HepG2 (cell line): ENCODE results near the gene BRI3BP. TPM values are rescaled to one million over a fixed set of nuclear protein-coding genes. Genes with fewer than 3 reads are reported as not detected.

Experiments
- AGO2 ChIP-seq: fragments of 200-400 bp; formaldehyde crosslinking; optimal IDR thresholded peaks from 2 replicates; pipeline ENCODE3; 2017; ENCODE audit warnings: mild to moderate bottlenecking, low read depth, low read length, moderate library complexity
- GTF3A ChIP-seq: sonication (generic); formaldehyde crosslinking; conservative IDR thresholded peaks from 2 replicates; pipeline ENCODE4 v1.4.0; 2020; ENCODE audit warnings: mild to moderate bottlenecking, missing genetic modification reagents
- HIVEP1 ChIP-seq: sonication (generic); formaldehyde crosslinking; IDR thresholded peaks from 2 replicates; pipeline ENCODE4 v1.4.0; 2020; ENCODE audit warnings: mild to moderate bottlenecking, missing genetic modification reagents
- HMGA1 ChIP-seq: sonication (generic); formaldehyde crosslinking; conservative IDR thresholded peaks from 2 replicates; pipeline ENCODE4 v1.4.0; 2020; ENCODE audit warnings: missing genetic modification reagents
- HOXA3 ChIP-seq: sonication (generic); formaldehyde crosslinking; IDR thresholded peaks from 2 replicates; pipeline ENCODE4 v1.5.0; 2020; ENCODE audit warnings: missing genetic modification reagents
- MTF1 ChIP-seq: sonication (generic); formaldehyde crosslinking; IDR thresholded peaks from 2 replicates; pipeline ENCODE4 v1.5.0; 2020; ENCODE audit warnings: missing genetic modification reagents
- YY1 ChIP-seq: IDR thresholded peaks from 2 replicates; pipeline ENCODE4 v1.6.1; 2011; ENCODE audit warnings: low read length, low read depth, moderate library complexity, mild to moderate bottlenecking; ENCODE audit not compliant: insufficient read depth, insufficient replicate concordance
- ZNF441 ChIP-seq: sonication (generic); formaldehyde crosslinking; IDR thresholded peaks from 2 replicates; pipeline ENCODE4 v1.7.0; 2021; ENCODE audit warnings: missing genetic modification reagents, borderline replicate concordance
- ZNF678 ChIP-seq: sonication (generic); formaldehyde crosslinking; IDR thresholded peaks from 2 replicates; pipeline ENCODE4 v1.4.0; 2020; ENCODE audit warnings: mild to moderate bottlenecking, missing genetic modification reagents
- ZNF790 ChIP-seq: sonication (generic); formaldehyde crosslinking; IDR thresholded peaks from 2 replicates; pipeline ENCODE4 v1.8.0; 2022; ENCODE audit warnings: missing genetic modification reagents, mild to moderate bottlenecking, borderline replicate concordance
- polyA plus RNA-seq, 8 experiments: library from polyadenylated mRNA; depleted of rRNA in 3 of 8; stranded (reverse) in 7 of 8; unstranded in 1 of 8; fragments of >200 nt; fragmentation: Illumina TruSeq in 4 of 8; extraction: Trizol in 4 of 8; gene quantifications; 2 replicates each; pipeline versions ENCODE4 v1.2.1 to v1.2.3, GENCODE V29; 2011 to 2016; ENCODE audit warnings: low read depth in 4 of 8, missing spikeins in 1 of 8, mixed read lengths in 1 of 8; ENCODE audit not compliant: insufficient read depth in 1 of 8
- total RNA-seq, 5 experiments: library from RNA; depleted of rRNA; stranded (reverse); fragments of >200 nt; fragmentation: Illumina TruSeq; extraction: Trizol; gene quantifications; 2 replicates each; pipeline ENCODE4 v1.2.3, GENCODE V29; 2016; ENCODE audit warnings: low read depth in 1 of 5
- TF ChIP-seq, protein P1 (sequence below): sonication (generic); formaldehyde crosslinking; IDR thresholded peaks from 2 replicates; pipeline ENCODE4 v1.4.0; 2020; ENCODE audit warnings: missing genetic modification reagents, low read depth, mild to moderate bottlenecking, borderline replicate concordance
- TF ChIP-seq, protein P2 (sequence below): IDR thresholded peaks from 2 replicates; pipeline ENCODE4 v1.4.0; 2020; ENCODE audit warnings: mild to moderate bottlenecking, missing genetic modification reagents
- TF ChIP-seq, protein P3 (sequence below): sonication (generic); formaldehyde crosslinking; IDR thresholded peaks from 2 replicates; pipeline ENCODE4 v1.8.0; 2022; ENCODE audit warnings: mild to moderate bottlenecking, missing genetic modification reagents, moderate library complexity
- TF ChIP-seq, protein P4 (sequence below): sonication (generic); formaldehyde crosslinking; IDR thresholded peaks from 2 replicates; pipeline ENCODE4 v1.5.0; 2020; ENCODE audit warnings: missing genetic modification reagents
- TF ChIP-seq, protein P5 (sequence below): sonication (generic); formaldehyde crosslinking; IDR thresholded peaks from 2 replicates; pipeline ENCODE4 v1.4.0; 2020; ENCODE audit warnings: low read depth, mild to moderate bottlenecking, missing genetic modification reagents
- TF ChIP-seq, protein P6 (sequence below): sonication (generic); IDR thresholded peaks from 2 replicates; pipeline ENCODE4 v1.6.1; 2016; ENCODE audit warnings: low read depth, borderline replicate concordance
- TF ChIP-seq, protein P7 (sequence below): sonication (generic); formaldehyde crosslinking; IDR thresholded peaks from 2 replicates; pipeline ENCODE4 v1.9.0; 2021; ENCODE audit warnings: missing genetic modification reagents, mild to moderate bottlenecking, borderline replicate concordance
- TF ChIP-seq, protein P8 (sequence below): IDR thresholded peaks from 2 replicates; pipeline ENCODE4 v1.6.1; 2016; ENCODE audit warnings: missing compliant biosample characterization, missing genetic modification reagents, borderline replicate concordance

BRI3BP gene
- total and polyA plus RNA-seq, 2 of the 13 experiments (the other 11 are each of a cell fraction or from before 2014, with no cell fraction given), result 7.5 to 21.1 TPM

DNA sequence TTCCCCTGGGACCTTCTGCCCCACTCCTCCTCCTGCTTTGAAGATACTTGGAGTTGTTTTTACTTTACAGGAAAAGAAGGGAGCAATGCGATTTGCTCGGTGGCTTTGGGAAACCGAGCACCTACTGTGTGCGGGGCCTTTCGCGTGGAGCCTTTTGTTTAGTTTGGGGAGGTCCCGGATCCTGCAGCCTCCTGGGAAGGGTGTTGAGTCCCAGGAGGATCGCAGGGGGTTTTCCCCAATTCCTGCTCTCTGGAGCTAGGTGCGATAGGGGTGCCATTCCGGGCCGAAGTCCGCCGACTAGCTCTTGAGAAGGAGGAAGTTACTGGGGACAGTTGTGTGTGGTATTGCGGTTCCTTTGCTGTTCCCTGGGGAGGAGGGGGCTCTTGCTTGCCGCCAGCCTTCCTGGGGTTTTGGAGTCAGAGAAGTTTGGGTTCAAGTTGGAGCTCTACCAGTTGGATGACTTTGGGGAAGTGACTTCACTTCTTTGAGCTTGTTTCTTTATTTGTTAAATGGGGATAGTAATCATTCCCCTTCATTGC is 1.1 kb downstream of the BRI3BP start (continued):
- TF ChIP-seq, protein P1, sequence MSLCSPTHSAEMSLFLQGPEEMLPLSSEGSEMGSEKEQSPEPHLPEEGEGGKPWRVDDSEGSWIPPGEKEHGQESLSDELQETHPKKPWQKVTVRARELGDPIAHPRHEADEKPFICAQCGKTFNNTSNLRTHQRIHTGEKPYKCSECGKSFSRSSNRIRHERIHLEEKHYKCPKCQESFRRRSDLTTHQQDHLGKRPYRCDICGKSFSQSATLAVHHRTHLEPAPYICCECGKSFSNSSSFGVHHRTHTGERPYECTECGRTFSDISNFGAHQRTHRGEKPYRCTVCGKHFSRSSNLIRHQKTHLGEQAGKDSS, result no peak
- TF ChIP-seq, protein P2, sequence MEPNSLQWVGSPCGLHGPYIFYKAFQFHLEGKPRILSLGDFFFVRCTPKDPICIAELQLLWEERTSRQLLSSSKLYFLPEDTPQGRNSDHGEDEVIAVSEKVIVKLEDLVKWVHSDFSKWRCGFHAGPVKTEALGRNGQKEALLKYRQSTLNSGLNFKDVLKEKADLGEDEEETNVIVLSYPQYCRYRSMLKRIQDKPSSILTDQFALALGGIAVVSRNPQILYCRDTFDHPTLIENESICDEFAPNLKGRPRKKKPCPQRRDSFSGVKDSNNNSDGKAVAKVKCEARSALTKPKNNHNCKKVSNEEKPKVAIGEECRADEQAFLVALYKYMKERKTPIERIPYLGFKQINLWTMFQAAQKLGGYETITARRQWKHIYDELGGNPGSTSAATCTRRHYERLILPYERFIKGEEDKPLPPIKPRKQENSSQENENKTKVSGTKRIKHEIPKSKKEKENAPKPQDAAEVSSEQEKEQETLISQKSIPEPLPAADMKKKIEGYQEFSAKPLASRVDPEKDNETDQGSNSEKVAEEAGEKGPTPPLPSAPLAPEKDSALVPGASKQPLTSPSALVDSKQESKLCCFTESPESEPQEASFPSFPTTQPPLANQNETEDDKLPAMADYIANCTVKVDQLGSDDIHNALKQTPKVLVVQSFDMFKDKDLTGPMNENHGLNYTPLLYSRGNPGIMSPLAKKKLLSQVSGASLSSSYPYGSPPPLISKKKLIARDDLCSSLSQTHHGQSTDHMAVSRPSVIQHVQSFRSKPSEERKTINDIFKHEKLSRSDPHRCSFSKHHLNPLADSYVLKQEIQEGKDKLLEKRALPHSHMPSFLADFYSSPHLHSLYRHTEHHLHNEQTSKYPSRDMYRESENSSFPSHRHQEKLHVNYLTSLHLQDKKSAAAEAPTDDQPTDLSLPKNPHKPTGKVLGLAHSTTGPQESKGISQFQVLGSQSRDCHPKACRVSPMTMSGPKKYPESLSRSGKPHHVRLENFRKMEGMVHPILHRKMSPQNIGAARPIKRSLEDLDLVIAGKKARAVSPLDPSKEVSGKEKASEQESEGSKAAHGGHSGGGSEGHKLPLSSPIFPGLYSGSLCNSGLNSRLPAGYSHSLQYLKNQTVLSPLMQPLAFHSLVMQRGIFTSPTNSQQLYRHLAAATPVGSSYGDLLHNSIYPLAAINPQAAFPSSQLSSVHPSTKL (CRISPR knock-in tag), result no peak
- TF ChIP-seq GTF3A (CRISPR knock-in tag) (no peak), YY1 (no peak), HIVEP1 (CRISPR knock-in tag) (no peak), HMGA1 (no peak), ZNF678 (CRISPR knock-in tag) (no peak), HOXA3 (CRISPR knock-in tag) (no peak), ZNF790 (no peak), MTF1 (CRISPR knock-in tag) (no peak), ZNF441 (no peak), AGO2 (no peak)
- TF ChIP-seq, protein P3, sequence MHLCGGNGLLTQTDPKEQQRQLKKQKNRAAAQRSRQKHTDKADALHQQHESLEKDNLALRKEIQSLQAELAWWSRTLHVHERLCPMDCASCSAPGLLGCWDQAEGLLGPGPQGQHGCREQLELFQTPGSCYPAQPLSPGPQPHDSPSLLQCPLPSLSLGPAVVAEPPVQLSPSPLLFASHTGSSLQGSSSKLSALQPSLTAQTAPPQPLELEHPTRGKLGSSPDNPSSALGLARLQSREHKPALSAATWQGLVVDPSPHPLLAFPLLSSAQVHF (CRISPR knock-in tag), result no peak
- TF ChIP-seq, protein P4, sequence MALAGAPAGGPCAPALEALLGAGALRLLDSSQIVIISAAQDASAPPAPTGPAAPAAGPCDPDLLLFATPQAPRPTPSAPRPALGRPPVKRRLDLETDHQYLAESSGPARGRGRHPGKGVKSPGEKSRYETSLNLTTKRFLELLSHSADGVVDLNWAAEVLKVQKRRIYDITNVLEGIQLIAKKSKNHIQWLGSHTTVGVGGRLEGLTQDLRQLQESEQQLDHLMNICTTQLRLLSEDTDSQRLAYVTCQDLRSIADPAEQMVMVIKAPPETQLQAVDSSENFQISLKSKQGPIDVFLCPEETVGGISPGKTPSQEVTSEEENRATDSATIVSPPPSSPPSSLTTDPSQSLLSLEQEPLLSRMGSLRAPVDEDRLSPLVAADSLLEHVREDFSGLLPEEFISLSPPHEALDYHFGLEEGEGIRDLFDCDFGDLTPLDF (CRISPR knock-in tag), result no peak
- TF ChIP-seq, protein P5, sequence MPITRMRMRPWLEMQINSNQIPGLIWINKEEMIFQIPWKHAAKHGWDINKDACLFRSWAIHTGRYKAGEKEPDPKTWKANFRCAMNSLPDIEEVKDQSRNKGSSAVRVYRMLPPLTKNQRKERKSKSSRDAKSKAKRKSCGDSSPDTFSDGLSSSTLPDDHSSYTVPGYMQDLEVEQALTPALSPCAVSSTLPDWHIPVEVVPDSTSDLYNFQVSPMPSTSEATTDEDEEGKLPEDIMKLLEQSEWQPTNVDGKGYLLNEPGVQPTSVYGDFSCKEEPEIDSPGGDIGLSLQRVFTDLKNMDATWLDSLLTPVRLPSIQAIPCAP (CRISPR knock-in tag), result no peak
- TF ChIP-seq, protein P6, sequence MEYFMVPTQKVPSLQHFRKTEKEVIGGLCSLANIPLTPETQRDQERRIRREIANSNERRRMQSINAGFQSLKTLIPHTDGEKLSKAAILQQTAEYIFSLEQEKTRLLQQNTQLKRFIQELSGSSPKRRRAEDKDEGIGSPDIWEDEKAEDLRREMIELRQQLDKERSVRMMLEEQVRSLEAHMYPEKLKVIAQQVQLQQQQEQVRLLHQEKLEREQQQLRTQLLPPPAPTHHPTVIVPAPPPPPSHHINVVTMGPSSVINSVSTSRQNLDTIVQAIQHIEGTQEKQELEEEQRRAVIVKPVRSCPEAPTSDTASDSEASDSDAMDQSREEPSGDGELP, result no peak
- TF ChIP-seq, protein P7, sequence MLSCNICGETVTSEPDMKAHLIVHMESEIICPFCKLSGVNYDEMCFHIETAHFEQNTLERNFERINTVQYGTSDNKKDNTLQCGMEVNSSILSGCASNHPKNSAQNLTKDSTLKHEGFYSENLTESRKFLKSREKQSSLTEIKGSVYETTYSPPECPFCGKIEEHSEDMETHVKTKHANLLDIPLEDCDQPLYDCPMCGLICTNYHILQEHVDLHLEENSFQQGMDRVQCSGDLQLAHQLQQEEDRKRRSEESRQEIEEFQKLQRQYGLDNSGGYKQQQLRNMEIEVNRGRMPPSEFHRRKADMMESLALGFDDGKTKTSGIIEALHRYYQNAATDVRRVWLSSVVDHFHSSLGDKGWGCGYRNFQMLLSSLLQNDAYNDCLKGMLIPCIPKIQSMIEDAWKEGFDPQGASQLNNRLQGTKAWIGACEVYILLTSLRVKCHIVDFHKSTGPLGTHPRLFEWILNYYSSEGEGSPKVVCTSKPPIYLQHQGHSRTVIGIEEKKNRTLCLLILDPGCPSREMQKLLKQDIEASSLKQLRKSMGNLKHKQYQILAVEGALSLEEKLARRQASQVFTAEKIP (CRISPR knock-in tag), result no peak
- TF ChIP-seq, protein P8, sequence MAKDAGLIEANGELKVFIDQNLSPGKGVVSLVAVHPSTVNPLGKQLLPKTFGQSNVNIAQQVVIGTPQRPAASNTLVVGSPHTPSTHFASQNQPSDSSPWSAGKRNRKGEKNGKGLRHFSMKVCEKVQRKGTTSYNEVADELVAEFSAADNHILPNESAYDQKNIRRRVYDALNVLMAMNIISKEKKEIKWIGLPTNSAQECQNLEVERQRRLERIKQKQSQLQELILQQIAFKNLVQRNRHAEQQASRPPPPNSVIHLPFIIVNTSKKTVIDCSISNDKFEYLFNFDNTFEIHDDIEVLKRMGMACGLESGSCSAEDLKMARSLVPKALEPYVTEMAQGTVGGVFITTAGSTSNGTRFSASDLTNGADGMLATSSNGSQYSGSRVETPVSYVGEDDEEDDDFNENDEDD (CRISPR knock-in tag), result no peak
